Renal pelvis (tissue), 4 donors: ENCODE measurements around the gene SEC14L1. TPM values are rescaled to one million over a fixed set of nuclear protein-coding genes. Genes with fewer than 3 reads are reported as not detected.

Experiments
- DNase-seq: peaks from one replicate; pipeline ENCODE4 v3.0.0-alpha.2; 2013
- polyA plus RNA-seq, 3 donors: library from polyadenylated mRNA; unstranded; fragments of 120-200 nt; gene quantifications; one replicate each; pipeline ENCODE4 v1.2.1, GENCODE V29; 2013; ENCODE audit not compliant: insufficient read length in 3 of 3

The SEC14L1 gene
- polyA plus RNA-seq, 3 donors = 90.1 to 99.0 (median 94.1) TPM

DNA sequence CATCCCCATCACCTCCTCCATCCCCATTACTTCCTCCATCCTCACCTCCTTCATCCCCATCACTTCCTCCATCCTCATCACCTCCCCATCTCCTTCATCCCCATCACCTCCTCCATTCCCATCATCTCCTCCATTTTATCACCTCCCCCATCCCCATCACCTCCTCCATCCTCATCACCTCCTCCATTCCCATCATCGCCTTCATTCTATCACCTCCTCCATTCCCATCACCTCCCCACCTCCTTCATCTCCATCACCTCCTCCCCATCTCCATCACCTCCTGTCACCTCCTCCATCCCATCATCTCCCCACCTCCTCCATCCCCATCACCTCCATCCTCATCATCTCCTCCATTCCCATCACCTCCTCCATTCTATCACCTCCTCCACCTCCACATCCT, 116.4 kb downstream of the SEC14L1 start:
- no peak for DNase-seq

DNA sequence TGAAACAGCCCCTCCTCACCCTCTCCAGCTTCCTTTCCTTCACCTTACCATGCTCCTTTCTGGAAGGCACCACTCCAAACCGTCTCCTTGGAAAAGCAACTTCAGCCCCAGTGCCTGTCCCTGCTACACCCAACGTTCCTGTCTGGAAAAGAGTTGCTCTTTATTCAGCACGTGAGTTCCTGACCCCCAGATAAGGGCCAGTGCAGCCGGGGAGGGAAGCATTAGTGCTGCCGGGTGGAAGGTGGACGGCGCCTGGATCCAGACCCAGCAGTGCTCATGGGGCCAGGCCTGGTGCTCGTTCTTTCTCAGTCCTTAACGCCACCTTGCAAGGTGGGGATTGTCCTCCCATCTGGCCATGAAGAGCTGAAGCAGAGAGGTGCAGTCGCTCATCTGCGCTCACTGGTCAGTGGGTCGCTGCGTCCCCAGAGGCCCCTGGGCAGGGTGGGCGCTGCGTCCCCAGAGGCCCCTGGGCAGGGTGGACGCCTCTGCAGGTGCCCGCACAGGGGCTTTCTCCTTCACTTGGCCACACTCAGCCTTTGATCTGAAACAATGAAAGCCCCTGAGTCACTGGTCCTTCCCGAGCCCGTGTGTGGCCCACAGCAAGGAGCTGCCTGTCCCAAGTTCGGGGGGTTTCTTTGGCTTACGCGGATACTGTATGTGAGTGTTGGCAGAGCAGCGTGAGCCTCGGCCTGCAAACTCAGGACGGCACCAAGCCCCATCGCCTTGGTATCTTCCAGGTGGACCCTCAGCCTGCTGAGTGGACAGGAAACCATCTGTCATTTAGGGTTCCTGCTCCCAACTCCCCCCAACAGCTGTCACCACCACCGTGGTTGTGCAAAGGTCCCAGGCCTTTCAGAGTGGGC, 117.1 kb downstream of the SEC14L1 start:
- DNase-seq = no peak

DNA sequence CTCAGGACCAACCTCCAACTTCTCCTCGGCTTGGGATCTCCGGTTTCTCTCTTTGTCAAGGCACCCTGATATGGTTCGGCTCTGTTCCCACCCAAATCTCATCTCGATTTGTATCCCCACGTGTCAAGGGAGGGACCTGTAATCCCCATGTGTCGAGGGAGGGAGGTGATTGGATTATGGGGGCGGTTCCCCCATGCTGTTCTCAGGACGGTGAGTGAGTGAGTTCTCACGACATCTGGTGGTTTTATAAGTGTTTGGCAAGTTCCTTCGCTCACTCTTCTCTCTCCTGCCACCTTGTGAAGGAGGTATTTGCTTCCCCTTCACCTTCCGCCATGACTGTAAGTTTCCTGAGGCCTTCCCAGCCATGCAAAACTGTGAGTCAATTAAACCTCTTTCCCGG, 117.9 kb downstream of the SEC14L1 start:
- no peak for DNase-seq

DNA sequence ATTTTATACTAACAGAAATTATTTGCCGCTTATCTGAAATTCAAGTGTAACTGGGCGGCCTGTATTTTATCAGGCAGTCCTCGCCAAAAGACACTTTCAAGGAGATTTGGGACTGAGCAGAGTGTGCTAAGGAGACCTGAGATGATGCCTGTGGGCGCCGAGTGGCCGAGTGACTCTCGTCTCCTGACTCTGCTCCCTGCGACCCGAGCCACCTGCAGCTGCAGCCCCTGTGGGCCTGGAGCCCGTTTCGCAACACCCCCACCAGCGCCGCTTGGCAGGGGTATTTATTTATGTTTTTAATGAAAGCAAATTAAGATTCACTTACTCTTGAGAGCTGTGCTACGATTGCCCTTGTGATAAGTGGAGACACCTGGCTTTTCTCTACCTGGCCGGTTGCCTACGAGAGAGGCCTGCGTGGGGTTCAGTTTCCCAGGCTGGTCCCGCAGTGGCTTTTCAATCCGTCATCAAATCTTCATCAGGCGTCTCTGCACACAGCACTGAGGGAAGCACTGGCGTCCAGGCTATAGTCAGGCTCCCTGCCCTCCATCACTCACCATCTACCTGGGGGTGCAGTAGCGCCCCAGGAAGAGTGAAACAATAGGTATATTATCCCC, 124.0 kb downstream of the SEC14L1 start:
- DNase-seq = no peak

DNA sequence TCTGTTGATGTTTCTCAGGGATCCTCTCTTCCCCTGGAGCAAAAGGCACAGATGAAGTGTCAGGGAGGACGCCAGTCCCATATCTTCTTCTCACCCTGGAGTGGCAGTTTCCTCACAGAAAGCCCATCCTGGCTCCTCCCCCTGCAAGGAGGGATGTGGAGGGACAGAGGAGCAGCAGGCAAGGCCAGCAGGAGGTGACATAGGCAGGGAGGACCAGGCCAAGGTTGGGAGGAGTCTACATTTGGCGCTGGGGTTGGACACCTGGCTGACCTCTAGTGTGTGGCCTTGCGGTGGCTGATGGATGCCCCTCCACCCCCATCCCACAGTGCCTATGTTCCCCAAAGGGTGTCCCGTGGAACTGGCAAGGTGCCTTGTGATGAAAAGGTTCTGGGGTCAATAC, 125.4 kb downstream of the SEC14L1 start:
- DNase-seq = no peak
